Activated naive CD4-positive, alpha-beta T cell treated with anti-CD3 and anti-CD28 coated beads for 36 hours (primary cell): ENCODE measurements around the gene MAP4K5. TPM values are rescaled to one million over a fixed set of nuclear protein-coding genes. Genes with fewer than 3 reads are reported as not detected.
A peak's percentile ranks its signal among the peaks of the same experiment; 100 is the strongest.

Experiments used
- CTCF ChIA-PET: fragments of 350-600 bp; sonication (Branson Sonifier 250); formaldehyde crosslinking; loops from one replicate; lab custom pipeline; 2021; ENCODE audit warnings: antibody characterized with exemption; lab: Charles Lee
- DNase-seq: peaks from one replicate; pipeline ENCODE4 v3.0.0-alpha.2; 2020
- H3K27ac Mint-ChIP-seq: one replicate; pipeline ENCODE4 v1.8.0; 2021; ENCODE audit warnings: mild to moderate bottlenecking, mixed read lengths
- H3K27me3 Mint-ChIP-seq: one replicate; pipeline ENCODE4 v1.8.0; 2021; ENCODE audit warnings: low read depth, mixed read lengths
- H3K36me3 Mint-ChIP-seq: one replicate; pipeline ENCODE4 v1.8.0; 2021; ENCODE audit warnings: low read depth, mixed read lengths
- H3K4me1 Mint-ChIP-seq: one replicate; pipeline ENCODE4 v1.8.0; 2021; ENCODE audit warnings: low read depth, mixed read lengths
- H3K4me3 Mint-ChIP-seq: one replicate; pipeline ENCODE4 v1.8.0; 2021; ENCODE audit warnings: mild to moderate bottlenecking, moderate library complexity, mixed read lengths
- H3K9me3 Mint-ChIP-seq: one replicate; pipeline ENCODE4 v1.8.0; 2021; ENCODE audit warnings: mixed read lengths
- intact Hi-C: fragments of 100-400 bp; cut with micrococcal nuclease; formaldehyde crosslinking; loops from one replicate; pipeline ENCODE4 v1.15.1; 2023
- total RNA-seq, 2 experiments: library from RNA; stranded (reverse); gene quantifications; one replicate each; pipeline ENCODE4 v1.2.3, GENCODE V29; 2021

MAP4K5 gene
- total RNA-seq, 2 experiments from 2014 or later: 10.2 to 11.2 TPM

DNA sequence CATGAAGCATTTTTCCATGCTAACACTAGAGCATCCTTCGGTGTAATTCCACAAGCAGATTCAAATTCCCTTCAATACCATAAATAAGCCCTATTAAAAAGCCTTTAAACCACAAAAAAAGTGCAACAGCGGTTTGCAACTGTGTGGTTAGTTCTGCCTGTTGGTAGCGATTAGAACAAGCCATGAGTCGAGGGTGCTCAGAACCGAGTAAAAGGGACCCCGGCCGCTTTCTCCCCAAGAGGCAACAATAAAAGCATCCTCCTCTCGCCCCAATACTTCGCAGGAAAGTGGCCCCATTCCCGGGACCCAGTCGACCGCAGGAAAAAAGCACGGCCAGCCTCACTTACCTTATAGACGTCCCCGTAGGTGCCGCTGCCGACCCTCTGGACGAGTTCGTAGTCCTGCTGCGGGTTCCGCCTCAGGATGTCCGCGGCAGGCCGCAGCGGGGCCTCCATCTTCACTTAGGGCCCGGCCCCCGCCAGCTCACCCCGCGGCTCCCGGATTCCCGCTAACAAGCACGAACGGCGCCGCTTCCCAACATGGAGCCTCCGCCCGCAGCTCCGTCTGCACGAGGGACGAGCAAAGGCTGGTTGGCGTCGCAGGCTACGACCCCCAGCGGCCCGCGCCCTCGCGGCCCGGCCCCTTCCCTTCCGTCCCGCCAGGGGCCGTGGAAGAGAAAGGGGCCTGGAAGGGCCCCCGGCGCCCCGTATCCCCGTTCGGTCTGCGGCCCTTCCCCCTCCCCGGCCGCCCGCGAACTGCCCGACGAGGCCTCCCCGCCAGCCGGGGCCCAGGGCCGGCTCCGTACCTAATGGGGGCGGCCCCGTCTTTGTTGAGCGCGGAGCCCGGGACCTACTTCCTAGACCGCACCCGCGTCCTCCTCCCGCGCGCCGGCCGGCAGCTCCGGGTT is 521 bp downstream of the MAP4K5 start:
- H3K27me3 Mint-ChIP-seq: no peaks in the 10 kb centered on the region
- CTCF ChIA-PET: interaction anchor here (0.7 to 2.3 kb wide), 10 partner anchors 9 to 220 kb away, joined by 3 to 14 read pairs (median 5); partner anchors contain the start of genes CDKL1, DMAC2L and L2HGDH
- H3K4me3 Mint-ChIP-seq: peak overlapping the region; percentile 85
- H3K9me3 Mint-ChIP-seq: peaks cover 4% of the 10 kb centered on the region
- H3K36me3 Mint-ChIP-seq: peaks cover 3% of the 10 kb centered on the region
- H3K4me1 Mint-ChIP-seq: peaks cover 45% of the 10 kb centered on the region
- peak overlapping the region; percentile 72 for H3K27ac Mint-ChIP-seq
- DNase-seq: peak; percentile 28
- intact Hi-C loops: loop anchor here (1.0 to 5.0 kb wide), 8 partner anchors 135 to 898 kb away; partner anchors contain the start of genes NEMF, SAV1, SOS2 and VCPKMT

DNA sequence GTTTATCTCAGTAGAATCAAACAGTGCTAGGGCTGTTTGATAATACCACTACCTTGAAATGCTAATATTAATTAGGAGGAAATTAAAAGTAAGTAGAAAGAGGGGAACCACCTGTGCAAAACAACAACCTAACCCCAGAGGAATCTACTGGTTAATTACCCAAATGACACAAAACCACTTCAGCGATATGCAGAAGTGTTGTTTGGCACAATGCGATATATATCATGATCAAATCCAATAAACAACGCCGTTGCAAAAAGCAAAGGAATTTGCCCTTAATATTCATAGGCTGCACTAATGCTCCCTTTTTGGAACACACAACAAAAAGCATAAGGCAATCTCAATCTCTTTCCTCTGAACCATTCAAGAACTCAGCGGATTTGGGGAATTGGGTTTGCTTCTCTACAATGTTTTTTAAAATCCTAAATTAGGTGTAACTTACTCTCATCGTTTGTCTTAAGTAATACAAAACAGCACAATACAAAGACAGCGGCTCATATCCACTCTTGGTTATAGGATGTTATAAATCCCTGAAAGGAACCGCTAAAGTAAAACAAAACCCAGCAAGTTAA is 1.5 kb downstream of the MAP4K5 start:
- H3K27me3 Mint-ChIP-seq: no peaks in the 10 kb centered on the region
- H3K4me3 Mint-ChIP-seq: peak overlapping the region; percentile 85
- peaks cover 52% of the 10 kb centered on the region for H3K4me1 Mint-ChIP-seq
- no peaks in the 10 kb centered on the region for H3K9me3 Mint-ChIP-seq
- CTCF ChIA-PET: interaction anchor here (1.5 to 2.3 kb wide), 5 partner anchors 8 to 219 kb away, joined by 3 to 14 read pairs (median 12); partner anchors contain the start of genes DMAC2L and L2HGDH
- intact Hi-C loops: loop anchor here (5.0 kb wide), 1 partner anchor 136 kb away; the partner anchor contains the start of gene SAV1
- no peak overlapping the region for H3K27ac Mint-ChIP-seq
- no peaks in the 10 kb centered on the region for H3K36me3 Mint-ChIP-seq
- DNase-seq: no peak

DNA sequence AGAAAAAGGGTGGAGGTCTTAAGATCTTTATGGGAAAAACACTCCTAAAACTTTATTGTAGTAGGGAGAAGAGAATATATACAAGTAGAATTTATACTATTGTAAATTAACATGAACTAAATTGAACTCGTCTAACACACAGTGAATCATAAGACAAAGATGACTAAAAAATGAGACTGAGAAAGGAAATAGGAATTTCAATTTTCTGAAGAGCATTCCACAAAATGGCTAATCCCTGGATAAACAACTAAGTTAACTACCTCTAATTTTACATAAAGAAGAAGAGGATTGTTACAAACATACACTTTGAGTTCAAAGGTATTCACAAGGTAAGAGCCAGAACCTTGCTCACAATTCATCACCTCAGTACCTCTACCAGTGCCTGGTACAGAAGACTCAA is 2.0 kb downstream of the MAP4K5 start:
- peaks cover 53% of the 10 kb centered on the region for H3K4me1 Mint-ChIP-seq
- no peak overlapping the region for H3K4me3 Mint-ChIP-seq
- no peaks in the 10 kb centered on the region for H3K9me3 Mint-ChIP-seq
- no peak for DNase-seq
- CTCF ChIA-PET: no interaction called here
- H3K27ac Mint-ChIP-seq: no peak overlapping the region
- H3K27me3 Mint-ChIP-seq: no peaks in the 10 kb centered on the region
- intact Hi-C loops: loop anchor here (5.0 kb wide), 1 partner anchor 137 kb away; the partner anchor contains the start of gene SAV1
- H3K36me3 Mint-ChIP-seq: no peaks in the 10 kb centered on the region

DNA sequence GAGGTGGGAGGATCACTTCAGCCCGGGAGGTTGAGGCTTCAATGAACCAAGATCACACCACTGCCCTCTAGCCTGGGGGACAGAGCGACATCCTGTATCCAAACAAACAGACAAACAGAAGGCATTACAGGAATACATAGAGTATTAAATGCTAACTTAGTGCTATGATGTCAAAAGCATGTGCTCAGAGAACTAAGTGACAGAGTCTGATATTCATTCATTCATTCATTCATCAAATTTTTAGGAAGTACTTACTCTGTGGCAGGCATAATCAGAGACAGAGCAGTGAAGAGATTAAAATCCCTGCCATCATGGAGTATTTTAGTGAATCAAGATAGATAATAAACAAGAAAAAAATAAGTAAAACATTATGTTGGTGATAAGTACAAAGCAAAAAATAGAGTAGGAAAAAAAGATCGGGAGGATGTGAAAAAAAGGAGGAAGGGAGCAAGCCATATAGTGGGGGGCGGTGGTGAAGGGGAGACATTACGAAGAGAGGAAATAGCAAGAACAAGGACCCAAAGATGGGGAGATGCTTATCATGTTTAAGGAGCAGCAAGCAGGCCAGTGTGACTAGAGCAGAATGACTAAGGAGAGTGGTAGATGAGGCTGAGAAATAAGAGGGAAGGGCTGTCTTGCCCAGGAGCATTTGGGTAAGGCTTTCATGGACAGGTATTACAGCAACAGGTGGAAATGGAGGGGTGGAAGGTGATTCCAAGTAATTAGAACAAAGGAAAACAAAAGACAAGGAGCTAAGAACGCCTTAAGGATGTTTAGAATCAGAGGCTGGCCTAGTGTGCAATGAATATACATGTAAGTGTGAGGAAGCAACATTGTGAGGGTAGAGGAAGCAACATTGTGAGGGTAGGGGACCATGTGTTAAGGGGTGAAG is 2.8 kb downstream of the MAP4K5 start:
- H3K4me3 Mint-ChIP-seq: no peak overlapping the region
- CTCF ChIA-PET: interaction anchor here (1.4 kb wide), 1 partner anchor 244 kb away, joined by 3 read pairs; no protein-coding TSS in a partner anchor
- DNase-seq: no peak

DNA sequence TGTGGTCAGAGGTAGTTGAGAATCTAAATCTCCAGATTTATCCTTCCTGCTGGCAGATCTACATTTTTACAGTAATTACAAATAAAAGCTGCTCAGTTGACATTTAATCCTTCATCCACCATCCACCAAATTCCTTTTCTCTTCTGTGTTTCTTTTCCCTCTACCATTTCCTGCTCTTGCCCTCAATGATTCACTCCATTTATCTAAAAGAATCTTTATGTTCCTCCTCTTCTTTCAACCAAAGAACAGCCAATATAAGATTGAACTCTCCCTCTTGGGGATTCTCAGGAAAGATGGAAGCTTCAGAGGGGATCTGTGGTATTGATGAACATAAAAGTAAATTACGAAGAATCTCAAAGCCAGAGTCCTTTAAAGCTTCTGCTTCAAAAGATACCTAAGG is 4.4 kb downstream of the MAP4K5 start:
- Mint-ChIP-seq H3K36me3 (peaks cover 5% of the 10 kb centered on the region), H3K9me3 (no peaks in the 10 kb centered on the region), H3K27ac (no peak overlapping the region), H3K27me3 (no peaks in the 10 kb centered on the region), H3K4me3 (no peak overlapping the region), H3K4me1 (peaks cover 71% of the 10 kb centered on the region)
- DNase-seq: no peak
- CTCF ChIA-PET: interaction anchor here (0.7 to 1.4 kb wide), 5 partner anchors 164 to 246 kb away, joined by 3 to 6 read pairs (median 3); no protein-coding TSS in a partner anchor
- intact Hi-C loops: no loop called here

More for the DNA sequence above, 2.8 kb downstream of the MAP4K5 start:
- H3K36me3 Mint-ChIP-seq: peaks cover 4% of the 10 kb centered on the region
- peaks cover 61% of the 10 kb centered on the region for H3K4me1 Mint-ChIP-seq
- H3K27me3 Mint-ChIP-seq: no peaks in the 10 kb centered on the region
- intact Hi-C loops: loop anchor here (5.0 kb wide), 1 partner anchor 138 kb away; the partner anchor contains the start of gene SAV1
- no peaks in the 10 kb centered on the region for H3K9me3 Mint-ChIP-seq
- no peak overlapping the region for H3K27ac Mint-ChIP-seq

DNA sequence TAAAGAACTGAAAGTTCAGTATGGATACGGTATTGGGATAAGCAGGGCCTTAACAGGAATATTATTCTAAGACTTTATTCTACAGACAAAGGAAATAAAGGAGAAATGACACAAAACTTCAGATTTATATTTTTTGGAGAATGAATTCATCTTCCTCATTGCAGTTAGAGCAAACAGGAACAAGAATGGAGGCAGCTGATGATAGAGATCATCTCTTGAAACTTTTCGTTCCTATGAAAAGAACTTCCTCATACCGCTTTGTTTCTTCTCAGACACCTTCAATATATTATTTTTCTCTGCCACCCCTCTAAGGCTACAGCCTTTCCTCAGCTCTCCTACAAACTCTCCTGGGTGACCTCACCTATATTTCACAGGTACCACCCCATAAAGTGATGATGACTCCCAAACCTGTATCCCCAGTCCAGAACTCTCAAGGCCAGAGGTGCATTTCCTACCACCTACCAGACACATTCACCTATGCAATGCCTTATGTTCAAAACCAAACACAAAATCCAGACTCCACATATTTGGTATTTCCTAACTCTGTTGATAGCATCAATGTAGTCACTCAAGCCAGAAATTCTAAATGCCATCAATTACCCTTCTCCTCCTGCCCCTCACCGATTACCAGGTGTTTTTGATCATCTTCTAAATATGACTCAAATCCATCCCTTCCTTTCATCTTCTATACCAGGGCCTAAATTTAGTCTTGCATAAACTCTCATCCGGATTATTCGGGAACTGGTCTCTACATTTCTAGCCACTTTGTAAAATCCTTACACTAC is 7.4 kb downstream of the MAP4K5 start:
- H3K36me3 Mint-ChIP-seq: peaks cover 5% of the 10 kb centered on the region
- H3K4me3 Mint-ChIP-seq: no peak overlapping the region
- intact Hi-C loops: loop anchor here (2.0 to 5.0 kb wide), 6 partner anchors 297 to 1877 kb away; partner anchors contain the start of genes KLHDC2 and RPS29
- DNase-seq: no peak
- H3K27me3 Mint-ChIP-seq: no peaks in the 10 kb centered on the region
- CTCF ChIA-PET: interaction anchor here (0.9 to 4.4 kb wide), 2 partner anchors 186 to 203 kb away, joined by 3 to 28 read pairs; no protein-coding TSS in a partner anchor
- H3K27ac Mint-ChIP-seq: no peak overlapping the region
- no peaks in the 10 kb centered on the region for H3K9me3 Mint-ChIP-seq
- H3K4me1 Mint-ChIP-seq: peaks cover 73% of the 10 kb centered on the region

DNA sequence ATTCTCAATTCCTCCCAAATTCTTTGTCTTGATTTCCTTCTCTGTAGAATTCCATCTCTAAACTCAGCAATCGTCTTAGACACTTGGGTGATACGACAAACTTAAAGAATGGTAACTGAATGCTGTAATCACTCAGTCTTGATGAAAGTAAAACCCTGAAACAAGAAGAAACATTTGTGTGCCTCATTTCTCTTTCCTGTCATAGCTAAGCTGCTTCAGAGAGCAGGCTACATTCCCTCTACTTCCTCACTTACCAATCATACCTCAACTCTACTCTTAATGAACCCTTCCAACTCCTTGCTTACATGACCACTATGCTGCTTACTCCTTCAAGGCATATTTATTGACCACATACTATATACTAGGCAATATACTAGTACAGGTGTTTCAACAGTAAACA is 8.3 kb downstream of the MAP4K5 start:
- DNase-seq: no peak
- H3K27me3 Mint-ChIP-seq: no peaks in the 10 kb centered on the region
- H3K27ac Mint-ChIP-seq: peak overlapping the region; percentile 54
- intact Hi-C loops: loop anchor here (2.0 to 5.0 kb wide), 6 partner anchors 298 to 1878 kb away; partner anchors contain the start of genes KLHDC2 and RPS29
- H3K4me1 Mint-ChIP-seq: peaks cover 64% of the 10 kb centered on the region
- H3K9me3 Mint-ChIP-seq: no peaks in the 10 kb centered on the region
- CTCF ChIA-PET: interaction anchor here (0.9 to 4.4 kb wide), 3 partner anchors 160 to 203 kb away, joined by 3 to 28 read pairs (median 4); no protein-coding TSS in a partner anchor
- H3K4me3 Mint-ChIP-seq: peak overlapping the region; percentile 13
- peaks cover 5% of the 10 kb centered on the region for H3K36me3 Mint-ChIP-seq

DNA sequence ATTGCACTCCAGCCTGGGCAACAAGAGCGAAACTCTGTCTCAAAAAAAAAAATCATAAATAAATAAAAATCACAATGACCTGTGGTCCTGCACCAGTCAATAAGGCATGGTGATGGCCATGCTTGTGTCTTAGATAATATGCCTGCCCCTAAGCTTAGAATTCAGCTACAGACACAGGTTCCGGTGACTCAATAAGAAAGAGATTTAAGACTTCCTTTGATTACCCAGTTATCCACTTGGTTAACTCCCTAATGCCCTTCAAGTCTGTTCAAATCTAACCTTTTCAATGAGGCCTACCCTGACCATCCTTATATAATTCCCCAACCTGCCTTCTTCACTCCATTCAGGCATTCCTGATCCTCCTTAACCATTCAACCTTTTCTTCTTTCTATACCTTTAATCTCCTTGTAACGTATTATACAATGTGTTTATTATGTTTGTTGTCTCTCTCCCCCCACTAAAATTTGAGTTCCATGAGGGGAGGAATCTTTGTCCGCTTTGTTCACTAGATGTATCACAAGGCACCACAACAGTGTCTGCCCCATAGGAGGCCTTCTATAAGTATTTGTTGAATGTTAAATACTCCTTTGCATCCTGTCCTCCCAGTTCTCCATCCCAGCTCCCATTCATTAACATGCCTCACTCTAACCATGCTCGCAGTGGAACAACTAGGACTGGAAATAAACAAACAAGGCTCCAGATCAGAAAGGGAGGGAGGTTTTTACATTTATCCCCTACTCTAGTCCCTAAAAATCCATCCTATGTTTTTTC is 8.9 kb downstream of the MAP4K5 start:
- Mint-ChIP-seq H3K27ac (peak overlapping the region; percentile 54), H3K4me1 (peaks cover 59% of the 10 kb centered on the region)
- DNase-seq: no peak

DNA sequence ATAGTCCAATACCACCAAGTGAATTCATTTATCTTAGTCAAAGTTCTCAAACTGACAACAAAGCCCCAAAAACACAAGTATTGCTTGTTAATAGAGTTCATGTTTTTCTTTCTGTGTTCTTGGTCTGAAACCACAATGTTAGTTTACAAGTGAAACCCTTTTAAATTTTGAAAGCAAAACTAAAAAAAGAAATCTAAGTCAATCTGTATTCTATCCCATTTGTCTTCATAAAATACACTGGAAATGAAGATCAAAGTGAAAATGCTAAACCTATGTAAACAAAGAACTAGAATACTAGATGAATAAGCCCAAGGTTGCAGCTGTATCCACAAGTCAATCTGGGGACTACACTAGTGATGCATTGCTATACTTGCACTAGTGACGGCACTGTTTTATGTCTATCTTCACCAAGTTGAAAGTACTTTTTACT is 10.4 kb downstream of the MAP4K5 start:
- intact Hi-C loops: loop anchor here (1.0 to 5.0 kb wide), 21 partner anchors 69 to 1880 kb away; partner anchors contain the start of genes CDKL1, KLHDC2, MGAT2 and RPL36AL
- Mint-ChIP-seq H3K4me1 (peaks cover 57% of the 10 kb centered on the region), H3K9me3 (no peaks in the 10 kb centered on the region), H3K27ac (peak overlapping the region; percentile 89), H3K36me3 (peaks cover 5% of the 10 kb centered on the region), H3K27me3 (no peaks in the 10 kb centered on the region), H3K4me3 (no peak overlapping the region)
- peak; percentile 39 for DNase-seq
- CTCF ChIA-PET: interaction anchor here (0.6 to 4.4 kb wide), 6 partner anchors 10 to 896 kb away, joined by 3 to 28 read pairs (median 6); partner anchors contain the start of gene MAP4K5

More for the DNA sequence above, 8.9 kb downstream of the MAP4K5 start:
- Mint-ChIP-seq H3K4me3 (peak overlapping the region; percentile 13), H3K27me3 (no peaks in the 10 kb centered on the region), H3K9me3 (no peaks in the 10 kb centered on the region), H3K36me3 (peaks cover 5% of the 10 kb centered on the region)
- CTCF ChIA-PET: interaction anchor here (1.0 to 4.4 kb wide), 6 partner anchors 8 to 255 kb away, joined by 3 to 28 read pairs (median 6); partner anchors contain the start of gene MAP4K5
- intact Hi-C loops: loop anchor here (2.0 to 5.0 kb wide), 8 partner anchors 127 to 1879 kb away; partner anchors contain the start of genes CDKL1, KLHDC2, RPS29 and VCPKMT
